Measurements from ENCODE around the gene PRRC2C.
"Not testable (repeated sequence)": the region's sequence is repeated elsewhere in the genome, so short reads cannot be mapped to it uniquely, and the experiment has no call there.

Gene PRRC2C

GRCh38 chr1:171588230-171588629, 102.9 kb downstream of the PRRC2C start:
- no peak for DNase-seq

GRCh38 chr1:171590022-171590421, 104.7 kb downstream of the PRRC2C start:
- DNase-seq: peak; percentile 43

- DNase-seq: peak; percentile 25
Measured at GRCh38 chr1:171595324-171595723, 110.0 kb downstream of the PRRC2C start.

- no peak for DNase-seq
Measured at GRCh38 chr1:171596119-171596518, 110.8 kb downstream of the PRRC2C start.

- no peak for DNase-seq
Measured at GRCh38 chr1:171596705-171597104, 111.4 kb downstream of the PRRC2C start.

GRCh38 chr1:171597203-171597602, 111.9 kb downstream of the PRRC2C start:
- no peak for DNase-seq

- DNase-seq: not testable (repeated sequence)
Measured at GRCh38 chr1:171600310-171600709, 115.0 kb downstream of the PRRC2C start.

GRCh38 chr1:171600862-171601261, 115.5 kb downstream of the PRRC2C start:
- no peak for DNase-seq

- DNase-seq: not testable (repeated sequence)
Measured at GRCh38 chr1:171603042-171603441, 117.7 kb downstream of the PRRC2C start.

- no peak for DNase-seq
Measured at GRCh38 chr1:171606402-171606941, 121.1 kb downstream of the PRRC2C start.

GRCh38 chr1:171610385-171610784, 125.1 kb downstream of the PRRC2C start:
- DNase-seq: peak; percentile 9

- DNase-seq: no peak
Measured at GRCh38 chr1:171611306-171611705, 126.0 kb downstream of the PRRC2C start.

- DNase-seq: no peak
Measured at GRCh38 chr1:171613282-171613681, 128.0 kb downstream of the PRRC2C start.

- not testable (repeated sequence) for DNase-seq
Measured at GRCh38 chr1:171615122-171615906, 130.0 kb downstream of the PRRC2C start.

- no peak for DNase-seq
Measured at GRCh38 chr1:171616586-171616985, 131.3 kb downstream of the PRRC2C start.

GRCh38 chr1:171622152-171622462, 136.8 kb downstream of the PRRC2C start, which contains the start of gene MYOCOS:
MYOCOS (plus strand) TSS chr1:171622243; CDS start chr1:171623884, 1,641 bp downstream.
- DNase-seq: no peak

GRCh38 chr1:171623651-171624331, 138.5 kb downstream of the PRRC2C start:
- DNase-seq: no peak

GRCh38 chr1:171625225-171625624, 139.9 kb downstream of the PRRC2C start:
- DNase-seq: no peak

GRCh38 chr1:171627020-171627419, 141.7 kb downstream of the PRRC2C start:
- DNase-seq: no peak

- DNase-seq: no peak
Measured at GRCh38 chr1:171628225-171628624, 142.9 kb downstream of the PRRC2C start.

- DNase-seq: no peak
Measured at GRCh38 chr1:171635661-171636060, 150.3 kb downstream of the PRRC2C start.

GRCh38 chr1:171636141-171636540, 150.8 kb downstream of the PRRC2C start:
- no peak for DNase-seq

GRCh38 chr1:171637928-171638576, 152.7 kb downstream of the PRRC2C start:
- DNase-seq: peak; percentile 7

GRCh38 chr1:171640225-171640624, 154.9 kb downstream of the PRRC2C start:
- no peak for DNase-seq
